ENCODE data around the gene GPR17. TPM values are rescaled to one million over a fixed set of nuclear protein-coding genes. Genes with fewer than 3 reads are reported as not detected.

Gene GPR17
- total RNA-seq, 1 donor from 2014 or later = 0.18 TPM

- DNase-seq (peak; percentile 39), ATAC-seq (no peak)
- no peak for TF ChIP-seq CTCF (IDR thresholded peaks at IDR 0.05)
- peaks cover 68% of the 10 kb centered on the region for H3K4me1 ChIP-seq
- peaks cover 46% of the 10 kb centered on the region for H3K36me3 ChIP-seq
- H3K9me3 ChIP-seq = no peaks in the 10 kb centered on the region
- peak overlapping the region; percentile 65 for H3K27ac ChIP-seq
- H3K4me3 ChIP-seq = no peak overlapping the region
- no peaks in the 10 kb centered on the region for H3K27me3 ChIP-seq (ENCODE audit: low read depth)
- intact Hi-C loops (cut with DNase I) = no loop called here
Observed at GRCh38 chr2:127655209-127656073, 9.5 kb downstream of the GPR17 start.

GRCh38 chr2:127656569-127657231 is 10.7 kb downstream of the GPR17 start:
- DNase-seq (peak; percentile 40), ATAC-seq (no peak)
- H3K27ac ChIP-seq = peak overlapping the region; percentile 51
- intact Hi-C loops (cut with DNase I) = no loop called here
- no peak for TF ChIP-seq CTCF (IDR thresholded peaks at IDR 0.05)
- peaks cover 52% of the 10 kb centered on the region for H3K36me3 ChIP-seq
- no peaks in the 10 kb centered on the region for H3K27me3 ChIP-seq (ENCODE audit: low read depth)
- peaks cover 72% of the 10 kb centered on the region for H3K4me1 ChIP-seq
- no peak overlapping the region for H3K4me3 ChIP-seq
- no peaks in the 10 kb centered on the region for H3K9me3 ChIP-seq

GRCh38 chr2:127657232-127657595 is 11.3 kb downstream of the GPR17 start:
- H3K27ac ChIP-seq = peak overlapping the region; percentile 51
- peaks cover 73% of the 10 kb centered on the region for H3K4me1 ChIP-seq
- TF ChIP-seq CTCF (IDR thresholded peaks at IDR 0.05) = no peak
- ATAC-seq (no peak), DNase-seq (peak; percentile 41)
- H3K27me3 ChIP-seq (ENCODE audit: low read depth) = no peaks in the 10 kb centered on the region
- no peaks in the 10 kb centered on the region for H3K9me3 ChIP-seq
- H3K4me3 ChIP-seq = no peak overlapping the region
- peaks cover 52% of the 10 kb centered on the region for H3K36me3 ChIP-seq
- intact Hi-C loops (cut with DNase I) = no loop called here

GRCh38 chr2:127658146-127658545 is 12.2 kb downstream of the GPR17 start:
- ATAC-seq (no peak), DNase-seq (peak; percentile 12)
- H3K27me3 ChIP-seq (ENCODE audit: low read depth) = no peaks in the 10 kb centered on the region
- intact Hi-C loops (cut with DNase I) = no loop called here
- H3K9me3 ChIP-seq = no peaks in the 10 kb centered on the region
- peaks cover 70% of the 10 kb centered on the region for H3K4me1 ChIP-seq
- peak overlapping the region; percentile 79 for H3K27ac ChIP-seq
- no peak overlapping the region for H3K4me3 ChIP-seq
- no peak for TF ChIP-seq CTCF (IDR thresholded peaks at IDR 0.05)
- peaks cover 45% of the 10 kb centered on the region for H3K36me3 ChIP-seq

- no peaks in the 10 kb centered on the region for H3K27me3 ChIP-seq (ENCODE audit: low read depth)
- no peaks in the 10 kb centered on the region for H3K9me3 ChIP-seq
- no peak for TF ChIP-seq CTCF (IDR thresholded peaks at IDR 0.05)
- H3K4me1 ChIP-seq = peaks cover 77% of the 10 kb centered on the region
- peaks cover 40% of the 10 kb centered on the region for H3K36me3 ChIP-seq
- DNase-seq = peak; percentile 24
- ATAC-seq = no peak
- peak overlapping the region; percentile 79 for H3K27ac ChIP-seq
- intact Hi-C loops (cut with DNase I) = no loop called here
- no peak overlapping the region for H3K4me3 ChIP-seq
Observed at GRCh38 chr2:127658641-127659407, 12.9 kb downstream of the GPR17 start.

Data from lower lobe of right lung (tissue), 2 donors.